DOHH2 (cell line): ENCODE results near the gene ZFAND3.
"Not testable (repeated sequence)": the region's sequence is repeated elsewhere in the genome, so short reads cannot be mapped to it uniquely, and the experiment has no call there.

Experiments
- CTCF ChIP-seq: fragments of 200-600 bp; sonication (generic); IDR thresholded peaks from one replicate; pipeline ENCODE4 v1.5.1; 2014; ENCODE audit warnings: antibody characterized with exemption, mild to moderate bottlenecking, low read depth, low read length; ENCODE audit not compliant: poor library complexity, severe bottlenecking
- EZH2phosphoT487 ChIP-seq: fragments of 200-600 bp; sonication (generic); IDR thresholded peaks from 2 replicates; pipeline ENCODE4 v1.6.1; 2017; ENCODE audit warnings: borderline replicate concordance, mild to moderate bottlenecking, antibody characterized with exemption, low read length, moderate library complexity, mixed read lengths

GRCh38 chr6:38049861-38050397 lies 230.4 kb downstream of the ZFAND3 start:
- not testable (repeated sequence) for TF ChIP-seq CTCF, EZH2phosphoT487
